ENCODE data around the gene EDEM3. TPM values are rescaled to one million over a fixed set of nuclear protein-coding genes. Genes with fewer than 3 reads are reported as not detected.

The EDEM3 gene
- total RNA-seq, 3 donors from 2014 or later, result 42.3 to 44.5 (median 43.2) TPM

GRCh38 chr1:184646824-184647223, 107.8 kb downstream of the EDEM3 start:
- Histone ChIP-seq H3K4me1 (no peaks in the 10 kb centered on the region), H3K36me3 (no peaks in the 10 kb centered on the region), H3K9me3 (peaks cover 4 to 6% of the 10 kb centered on the region in 2 donors), H3K27me3 (no peaks in the 10 kb centered on the region), H3K27ac (no peak overlapping the region), H3K4me3 (no peak overlapping the region)
- TF ChIP-seq POLR2A (IDR thresholded peaks at IDR 0.05) (no peak), CTCF (IDR thresholded peaks at IDR 0.05) (no peak), POLR2AphosphoS5 (IDR thresholded peaks at IDR 0.05) (no peak)
- intact Hi-C loops (cut with DNase I; ENCODE audit: low total_unique reads), result loop anchor here (5.0 kb wide), 1 partner anchor 250 kb away; no protein-coding TSS in a partner anchor
- DNase-seq (ENCODE audit: low spot score in 2 of 2), result no peak

GRCh38 chr1:184646178-184646701, 108.4 kb downstream of the EDEM3 start:
- Histone ChIP-seq H3K4me1 (no peaks in the 10 kb centered on the region), H3K27me3 (no peaks in the 10 kb centered on the region), H3K4me3 (no peak overlapping the region), H3K9me3 (peaks cover 4 to 6% of the 10 kb centered on the region in 2 donors), H3K27ac (no peak overlapping the region), H3K36me3 (no peaks in the 10 kb centered on the region)
- no peak for TF ChIP-seq CTCF (IDR thresholded peaks at IDR 0.05)
- TF ChIP-seq POLR2A (IDR thresholded peaks at IDR 0.05), result no peak
- no peak for TF ChIP-seq POLR2AphosphoS5 (IDR thresholded peaks at IDR 0.05)
- intact Hi-C loops (cut with DNase I; ENCODE audit: low total_unique reads), result loop anchor here (5.0 kb wide), 1 partner anchor 251 kb away; no protein-coding TSS in a partner anchor
- DNase-seq (ENCODE audit: low spot score in 2 of 2), result no peak

GRCh38 chr1:184644771-184645170, 109.9 kb downstream of the EDEM3 start:
- peaks cover 4 to 6% of the 10 kb centered on the region in 2 donors for H3K9me3 ChIP-seq
- H3K27me3 ChIP-seq, result no peaks in the 10 kb centered on the region
- intact Hi-C loops (cut with DNase I; ENCODE audit: low total_unique reads), result loop anchor here (5.0 kb wide), 1 partner anchor 253 kb away; no protein-coding TSS in a partner anchor
- no peak for DNase-seq (ENCODE audit: low spot score in 2 of 2)
- no peak overlapping the region for H3K27ac ChIP-seq
- H3K4me3 ChIP-seq, result no peak overlapping the region
- no peak for TF ChIP-seq POLR2AphosphoS5 (IDR thresholded peaks at IDR 0.05)
- no peak for TF ChIP-seq POLR2A (IDR thresholded peaks at IDR 0.05)
- TF ChIP-seq CTCF (IDR thresholded peaks at IDR 0.05), result no peak
- H3K4me1 ChIP-seq, result no peaks in the 10 kb centered on the region
- H3K36me3 ChIP-seq, result no peaks in the 10 kb centered on the region

GRCh38 chr1:184643661-184644060, 111.0 kb downstream of the EDEM3 start:
- intact Hi-C loops (cut with DNase I; ENCODE audit: low total_unique reads), result no loop called here
- Histone ChIP-seq H3K36me3 (no peaks in the 10 kb centered on the region), H3K27me3 (no peaks in the 10 kb centered on the region), H3K4me3 (no peak overlapping the region), H3K9me3 (peaks cover 0 to under 1% of the 10 kb centered on the region in 2 donors), H3K27ac (no peak overlapping the region), H3K4me1 (no peaks in the 10 kb centered on the region)
- no peak for TF ChIP-seq CTCF (IDR thresholded peaks at IDR 0.05)
- TF ChIP-seq POLR2A (IDR thresholded peaks at IDR 0.05), result no peak
- TF ChIP-seq POLR2AphosphoS5 (IDR thresholded peaks at IDR 0.05), result no peak
- no peak for DNase-seq (ENCODE audit: low spot score in 2 of 2)

GRCh38 chr1:184641894-184642293, 112.8 kb downstream of the EDEM3 start:
- intact Hi-C loops (cut with DNase I; ENCODE audit: low total_unique reads), result no loop called here
- TF ChIP-seq POLR2AphosphoS5 (IDR thresholded peaks at IDR 0.05) (no peak), POLR2A (IDR thresholded peaks at IDR 0.05) (no peak), CTCF (IDR thresholded peaks at IDR 0.05) (no peak)
- Histone ChIP-seq H3K4me1 (no peaks in the 10 kb centered on the region), H3K36me3 (no peaks in the 10 kb centered on the region), H3K4me3 (no peak overlapping the region), H3K27me3 (no peaks in the 10 kb centered on the region), H3K27ac (no peak overlapping the region), H3K9me3 (no peaks in the 10 kb centered on the region)
- no peak for DNase-seq (ENCODE audit: low spot score in 2 of 2)

Measured in breast epithelium (tissue), 4 donors.